H1 (cell line): Measurements from ENCODE around the gene KRTAP19-6. TPM values are rescaled to one million over a fixed set of nuclear protein-coding genes. Genes with fewer than 3 reads are reported as not detected.

Experiments
- CBX8 ChIP-seq: fragments of 300-800, 300-1000 bp; sonication (generic); IDR thresholded peaks from 2 replicates; pipeline ENCODE4 v1.7.1; 2016; ENCODE audit warnings: low read depth, low read length, borderline replicate concordance
- CTCF ChIP-seq, 3 experiments: IDR thresholded peaks; 1 replicate in 2 of 3; 2 replicates in 1 of 3; pipeline versions ENCODE4 v1.5.1 to v1.6.1; 2011; ENCODE audit warnings: low read length in 3 of 3, mild to moderate bottlenecking in 3 of 3, inconsistent platforms in 2 of 3, low read depth in 1 of 3, moderate library complexity in 1 of 3; ENCODE audit not compliant: insufficient read depth in 1 of 3; ENCODE audit errors: control extremely low read depth in 1 of 3
- polyA plus RNA-seq, 7 experiments: library from polyadenylated mRNA; depleted of rRNA in 3 of 7; stranded (reverse) in 5 of 7; unstranded in 2 of 7; fragments of >200 nt in 5 of 7; fragments of 200-250 nt in 2 of 7; gene quantifications; 1 replicate in 5 of 7; 2 replicates in 1 of 7; 4 replicates in 1 of 7; pipeline versions ENCODE4 v1.2.1 to v1.2.3, GENCODE V29; 2011 to 2013; ENCODE audit warnings: missing spikeins in 2 of 7, mixed read lengths in 2 of 7
- total RNA-seq: library from RNA; stranded (reverse); fragmentation: NEBNext Ultra II Directional; extraction: Animal tissue kit (Norgen Biotek cat#: 25700); gene quantifications from 2 replicates; pipeline ENCODE4 v1.2.1, GENCODE V29; 2021

The KRTAP19-6 gene
- total and polyA plus RNA-seq, 2 of the 8 experiments (the other 6 are each of a cell fraction or from before 2014, with no cell fraction given) = not detected

- no peak for TF ChIP-seq CTCF (IDR thresholded peaks at IDR 0.05; ENCODE audit: control extremely low read depth in 1 of 3, insufficient read depth in 1 of 3, low read depth in 1 of 3, low read length in 3 of 3)
- TF ChIP-seq CBX8 = no peak
Observed at GRCh38 chr21:30541764-30542163, at the start of gene KRTAP19-6 (continued).
